NOMO-1 treated with DMSO at 0.1 percent for 48 hours (cell line): ENCODE measurements around the gene PILRB.
"Not testable (repeated sequence)": the region's sequence is repeated elsewhere in the genome, so short reads cannot be mapped to it uniquely, and the experiment has no call there.

ENCODE experiments used
- DNase-seq: peaks from one replicate; lab custom pipeline; 2025; ENCODE audit not compliant: unreplicated experiment; lab: John Stamatoyannopoulos, UW

Gene PILRB

GRCh38 chr7:100353685-100354330, 4.1 kb upstream of the PILRB start:
- no peak for DNase-seq

- DNase-seq: no peak
Measured at GRCh38 chr7:100356416-100357068, 1.4 kb upstream of the PILRB start.

GRCh38 chr7:100357131-100357561, 771 bp upstream of the PILRB start:
- no peak for DNase-seq

DNA sequence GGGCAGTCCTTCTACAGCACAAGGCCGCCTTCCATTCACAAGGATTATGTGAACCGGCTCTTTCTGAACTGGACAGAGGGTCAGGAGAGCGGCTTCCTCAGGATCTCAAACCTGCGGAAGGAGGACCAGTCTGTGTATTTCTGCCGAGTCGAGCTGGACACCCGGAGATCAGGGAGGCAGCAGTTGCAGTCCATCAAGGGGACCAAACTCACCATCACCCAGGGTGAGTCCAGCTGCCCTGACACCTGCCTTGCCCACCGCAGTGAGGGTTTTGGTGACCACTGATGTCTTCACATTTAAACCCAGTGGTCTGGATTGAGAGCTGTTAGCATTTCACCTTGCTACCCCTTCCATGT, 918 bp downstream of the PILRB start:
- DNase-seq: no peak

GRCh38 chr7:100360135-100360854, 2.4 kb downstream of the PILRB start:
- DNase-seq: peak; percentile 74

- DNase-seq: no peak
Measured at GRCh38 chr7:100363098-100363497, 5.2 kb downstream of the PILRB start.

- DNase-seq: not testable (repeated sequence)
Measured at GRCh38 chr7:100363797-100364196, 5.9 kb downstream of the PILRB start.

DNA sequence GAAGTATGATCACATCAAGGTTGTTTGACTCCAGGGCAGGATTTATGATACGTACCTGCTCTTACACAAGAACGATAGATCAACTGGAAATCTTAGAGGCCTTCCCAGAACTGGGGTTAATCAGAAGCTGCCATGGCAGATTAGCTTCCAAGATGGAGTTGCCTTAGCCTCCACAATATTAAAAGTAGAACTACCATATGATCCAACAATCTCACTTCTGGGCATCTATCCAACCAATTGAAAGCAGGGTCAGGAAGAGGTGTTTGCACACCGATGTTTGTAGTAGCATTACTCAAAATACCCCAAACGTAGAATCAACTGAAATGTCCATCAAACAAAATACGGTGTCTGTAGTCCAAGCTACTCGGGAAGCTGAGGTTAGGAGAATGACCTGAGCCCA, 6.6 kb downstream of the PILRB start:
- no peak for DNase-seq

GRCh38 chr7:100365998-100366367, 8.1 kb downstream of the PILRB start:
- DNase-seq: not testable (repeated sequence)

DNA sequence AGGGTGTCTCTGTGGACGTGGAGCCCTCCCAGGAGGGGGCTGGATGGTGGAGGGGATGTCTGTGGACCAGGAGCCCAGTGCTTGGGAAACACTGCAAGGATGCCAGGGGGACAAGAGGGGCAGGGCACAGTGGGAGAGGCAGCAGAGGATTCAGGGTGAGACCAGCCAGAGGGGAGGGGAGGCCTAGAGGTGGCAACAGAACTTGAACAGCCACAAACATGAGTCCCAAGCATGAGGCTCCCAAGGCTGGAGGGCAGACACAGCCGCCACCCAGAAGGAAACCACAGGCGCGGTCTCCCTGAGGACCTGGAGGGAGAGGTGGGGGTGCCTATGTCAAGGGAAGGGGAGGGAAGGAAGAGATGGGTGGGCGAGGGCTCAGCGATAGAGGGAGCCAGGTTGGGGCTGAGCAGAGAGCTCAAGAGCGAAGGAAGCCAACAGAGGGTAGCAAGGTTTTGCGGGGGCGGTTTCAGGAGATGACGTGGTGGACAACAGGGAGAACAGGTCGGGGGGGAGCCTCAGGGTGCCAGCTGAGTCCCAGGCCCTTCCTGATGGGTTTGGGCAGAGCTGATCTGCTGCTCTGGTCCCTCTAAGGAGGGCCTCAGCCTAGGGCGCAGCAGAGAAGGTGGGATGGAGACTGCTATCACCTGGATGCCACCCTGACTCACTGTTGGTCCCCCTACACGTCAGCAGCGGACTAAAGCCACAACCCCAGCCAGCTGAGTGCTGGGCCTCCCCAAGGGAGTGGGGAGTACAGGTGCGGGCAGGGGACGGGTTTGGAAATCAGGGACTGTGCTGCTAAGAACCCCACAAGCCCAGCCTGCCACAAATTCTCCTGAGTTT, 8.7 kb downstream of the PILRB start:
- DNase-seq: no peak

DNA sequence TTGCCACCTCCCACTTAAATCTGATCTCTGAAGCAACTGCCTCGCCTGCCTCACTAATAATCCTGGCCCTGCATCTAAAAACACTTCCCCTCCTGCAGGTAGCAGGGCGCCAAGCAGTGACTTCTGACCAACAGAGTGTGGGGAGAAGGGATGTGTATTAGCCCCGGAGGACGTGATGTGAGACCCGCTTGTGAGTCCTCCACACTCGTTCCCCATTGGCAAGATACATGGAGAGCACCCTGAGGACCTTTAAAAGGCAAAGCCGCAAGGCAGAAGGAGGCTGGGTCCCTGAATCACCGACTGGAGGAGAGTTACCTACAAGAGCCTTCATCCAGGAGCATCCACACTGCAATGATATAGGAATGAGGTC, 9.3 kb downstream of the PILRB start:
- no peak for DNase-seq

DNA sequence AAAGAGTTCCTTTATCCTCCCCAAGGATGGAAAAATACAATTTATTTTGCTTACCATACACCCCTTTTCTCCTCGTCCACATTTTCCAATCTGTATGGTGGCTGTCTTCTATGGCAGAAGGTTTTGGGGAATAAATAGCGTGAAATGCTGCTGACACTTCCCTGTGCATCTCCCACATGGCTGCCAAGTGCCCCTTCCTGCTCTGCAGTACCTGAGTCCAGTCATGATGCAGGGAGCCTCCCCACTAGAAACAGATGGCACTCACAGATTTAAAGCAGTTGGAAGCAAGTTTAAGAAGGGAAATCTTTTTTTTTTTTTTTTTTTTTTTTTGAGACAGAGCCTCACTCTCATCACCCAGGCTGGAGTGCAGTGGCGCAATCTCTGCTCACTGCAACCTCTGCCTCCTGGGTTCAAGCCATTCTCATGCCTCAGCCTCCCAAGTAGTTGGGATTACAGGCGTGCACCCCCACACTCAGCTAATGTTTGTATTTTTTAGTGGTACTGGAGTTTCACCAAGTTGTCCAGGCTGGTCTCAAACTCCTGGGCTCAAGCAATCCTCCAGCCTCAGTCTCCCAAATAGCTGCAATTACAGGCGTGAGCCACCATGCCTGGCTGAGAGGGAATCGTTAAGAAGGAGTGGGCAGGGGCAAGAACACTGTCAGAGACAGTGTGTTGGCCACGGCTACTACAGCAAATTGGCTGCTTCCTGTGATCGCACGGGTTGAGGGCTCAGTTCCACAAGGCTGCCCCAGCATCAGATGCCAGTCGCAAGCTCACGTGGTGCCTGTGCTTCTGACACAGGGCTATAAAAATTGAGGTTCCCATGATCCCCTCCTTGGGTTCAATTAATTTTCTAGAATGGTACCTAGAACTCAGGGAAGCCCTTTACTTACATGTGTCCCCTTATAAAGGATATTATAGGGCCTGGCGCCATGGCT, 10.0 kb downstream of the PILRB start:
- DNase-seq: peak; percentile 21

DNA sequence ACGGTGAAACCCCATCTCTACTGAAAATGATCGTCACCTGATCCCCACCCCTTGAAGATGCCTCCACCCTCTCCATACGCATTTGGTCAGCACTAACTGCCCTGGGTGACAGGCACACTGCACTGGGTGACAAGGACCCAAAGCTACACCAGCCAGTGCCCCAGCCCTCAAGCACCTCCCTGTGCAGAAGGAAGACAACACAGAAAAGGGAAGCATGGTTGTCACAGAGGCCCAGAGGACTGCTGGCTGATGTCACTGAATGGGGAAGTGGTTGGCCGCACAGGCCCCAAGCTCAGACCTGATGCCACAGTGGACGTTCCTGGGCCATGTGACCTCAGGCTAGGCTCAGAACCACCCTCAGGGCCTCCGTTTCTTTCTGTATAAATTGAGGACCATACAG, 11.2 kb downstream of the PILRB start:
- peak; percentile 100 for DNase-seq

DNA sequence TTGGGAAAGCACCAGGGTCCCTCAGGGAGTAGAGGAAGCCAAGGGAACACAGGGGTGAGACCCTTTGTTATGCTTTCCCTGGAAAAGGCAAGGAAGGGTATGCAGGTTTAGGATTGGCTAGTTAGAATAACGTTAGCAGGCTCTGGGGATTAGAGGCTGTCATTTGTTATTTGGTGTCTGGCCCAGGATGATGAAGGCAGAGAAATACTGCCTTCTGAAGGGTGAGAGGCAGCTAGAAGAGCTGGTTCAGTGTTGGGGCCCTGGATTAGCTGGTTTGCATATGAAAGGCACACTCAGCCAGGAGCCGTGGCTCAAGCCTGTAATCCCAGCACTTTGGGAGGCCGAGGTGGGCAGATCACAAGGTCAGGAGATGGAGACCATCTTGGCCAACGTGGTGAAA, 12.4 kb downstream of the PILRB start:
- no peak for DNase-seq

DNA sequence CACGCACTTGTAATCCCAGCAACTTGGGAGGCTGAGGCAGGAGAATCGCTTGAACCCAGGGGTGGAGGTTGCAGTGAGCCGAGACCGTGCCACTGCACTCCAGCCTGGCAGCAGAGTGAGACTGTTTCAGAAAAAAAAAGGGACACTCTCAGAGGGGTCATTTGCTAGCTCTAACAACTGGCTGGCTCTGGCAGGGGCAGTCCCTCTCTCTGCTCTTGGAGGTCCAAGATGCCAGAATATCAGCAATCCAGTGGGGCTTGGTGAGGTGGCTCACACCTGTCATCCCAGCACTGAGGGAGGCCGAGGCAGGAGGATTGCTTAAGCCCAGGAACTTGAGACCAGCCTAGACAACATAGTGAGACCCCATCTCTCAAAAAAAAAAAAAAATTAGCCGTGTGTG, 12.8 kb downstream of the PILRB start:
- DNase-seq: no peak

- no peak for DNase-seq
Measured at GRCh38 chr7:100371561-100372171, 13.7 kb downstream of the PILRB start.

DNA sequence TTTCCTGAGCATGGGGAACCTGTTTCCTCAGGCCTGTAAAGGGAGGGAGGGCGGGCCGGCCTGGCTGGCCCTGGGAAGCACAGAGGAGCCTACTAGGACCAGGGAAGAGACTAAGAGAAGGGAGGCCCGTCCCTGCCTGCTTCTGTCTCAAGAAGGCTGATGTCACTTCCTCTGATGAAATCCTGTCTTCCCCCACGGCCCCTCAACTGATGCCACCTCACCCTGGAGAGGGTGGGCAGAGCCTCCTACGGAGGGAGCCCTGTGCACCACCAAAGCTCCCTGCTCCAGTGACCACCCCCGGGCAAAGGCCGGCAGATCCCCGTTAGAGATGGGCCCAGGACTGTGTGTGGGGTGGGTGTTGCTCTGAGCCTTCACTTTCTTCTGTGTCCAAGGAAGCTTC, 14.3 kb downstream of the PILRB start:
- DNase-seq: peak; percentile 96

DNA sequence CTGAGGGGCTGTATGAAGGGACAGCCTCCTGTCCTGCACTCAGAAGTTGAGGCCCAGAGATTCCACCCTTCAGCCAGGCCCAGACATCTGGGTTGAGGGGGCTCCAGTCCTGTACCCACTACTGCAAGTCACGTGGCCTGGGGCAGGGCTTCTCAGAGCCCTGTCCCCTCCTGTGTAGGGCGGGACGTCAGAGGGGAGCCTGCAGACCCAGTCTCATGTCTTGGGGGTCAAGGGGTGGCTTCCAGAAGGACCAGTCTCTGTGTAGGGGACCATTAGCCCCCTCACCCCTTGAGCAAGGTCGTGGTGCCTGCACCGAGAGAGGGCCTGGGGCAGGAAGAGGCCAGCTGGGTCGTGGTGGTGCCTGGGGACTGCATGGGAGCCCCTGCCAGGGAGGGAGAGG, 14.8 kb downstream of the PILRB start:
- peak; percentile 56 for DNase-seq

DNA sequence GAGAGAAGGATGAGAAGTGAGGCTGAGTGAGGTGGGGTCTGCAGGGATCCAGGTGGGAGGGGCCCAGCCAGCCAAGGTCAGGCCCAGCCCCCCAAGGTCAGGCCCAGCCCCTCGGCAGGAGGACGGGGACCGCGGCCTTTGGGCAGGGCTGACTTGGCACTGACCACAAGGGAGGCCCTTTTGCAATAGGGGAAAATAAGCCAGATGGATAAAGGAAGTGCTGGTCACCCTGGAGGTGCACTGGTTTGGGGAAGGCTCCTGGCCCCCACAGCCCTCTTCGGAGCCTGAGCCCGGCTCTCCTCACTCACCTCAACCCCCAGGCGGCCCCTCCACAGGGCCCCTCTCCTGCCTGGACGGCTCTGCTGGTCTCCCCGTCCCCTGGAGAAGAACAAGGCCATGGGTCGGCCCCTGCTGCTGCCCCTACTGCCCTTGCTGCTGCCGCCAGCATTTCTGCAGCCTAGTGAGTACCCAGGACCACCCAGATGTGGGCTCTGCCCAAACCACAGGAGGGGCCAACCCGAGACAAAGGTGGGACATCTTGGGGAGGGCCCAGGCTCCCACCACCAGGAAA, 15.4 kb downstream of the PILRB start, which contains the start of gene PILRA:
Gene PILRA (plus strand): TSS at position 227 of the 571 bp plus-strand sequence. CDS start 170 bp downstream, at position 397.
- DNase-seq: peak; percentile 68
